ENCODE data around the gene INPP5F. TPM values are rescaled to one million over a fixed set of nuclear protein-coding genes. Genes with fewer than 3 reads are reported as not detected.

The INPP5F gene
- total and polyA plus RNA-seq, 8 donors = 10.9 to 46.5 (median 40.5) TPM

DNA sequence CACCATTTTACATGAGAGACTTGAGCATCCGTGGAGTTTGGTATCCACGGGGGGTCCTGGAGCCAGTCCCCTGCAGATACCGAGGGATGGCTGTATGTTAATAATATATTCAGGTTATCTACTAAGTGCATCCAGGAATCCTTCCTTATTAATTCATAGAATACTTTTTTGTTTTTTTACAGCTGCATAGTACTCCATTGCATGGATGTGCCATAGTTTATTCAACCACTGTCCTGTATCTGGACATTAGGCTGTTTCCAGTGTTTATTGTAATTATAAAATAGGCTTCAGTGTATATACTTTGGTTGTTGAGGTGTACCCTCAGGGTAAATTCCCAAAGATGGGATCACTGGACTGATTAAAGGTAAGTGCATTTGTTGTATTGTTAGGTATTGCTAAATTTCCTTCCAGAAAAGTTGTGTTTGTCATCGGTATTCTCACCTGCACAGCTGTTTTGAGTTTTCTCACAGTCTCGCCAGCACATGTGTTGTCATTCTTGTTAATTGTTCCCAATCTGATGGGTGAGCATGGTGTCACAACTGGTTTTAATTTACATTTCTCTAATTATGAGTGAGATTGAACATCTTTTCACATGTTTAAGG lies 55.1 kb downstream of the INPP5F start:
- TF ChIP-seq, protein P1, sequence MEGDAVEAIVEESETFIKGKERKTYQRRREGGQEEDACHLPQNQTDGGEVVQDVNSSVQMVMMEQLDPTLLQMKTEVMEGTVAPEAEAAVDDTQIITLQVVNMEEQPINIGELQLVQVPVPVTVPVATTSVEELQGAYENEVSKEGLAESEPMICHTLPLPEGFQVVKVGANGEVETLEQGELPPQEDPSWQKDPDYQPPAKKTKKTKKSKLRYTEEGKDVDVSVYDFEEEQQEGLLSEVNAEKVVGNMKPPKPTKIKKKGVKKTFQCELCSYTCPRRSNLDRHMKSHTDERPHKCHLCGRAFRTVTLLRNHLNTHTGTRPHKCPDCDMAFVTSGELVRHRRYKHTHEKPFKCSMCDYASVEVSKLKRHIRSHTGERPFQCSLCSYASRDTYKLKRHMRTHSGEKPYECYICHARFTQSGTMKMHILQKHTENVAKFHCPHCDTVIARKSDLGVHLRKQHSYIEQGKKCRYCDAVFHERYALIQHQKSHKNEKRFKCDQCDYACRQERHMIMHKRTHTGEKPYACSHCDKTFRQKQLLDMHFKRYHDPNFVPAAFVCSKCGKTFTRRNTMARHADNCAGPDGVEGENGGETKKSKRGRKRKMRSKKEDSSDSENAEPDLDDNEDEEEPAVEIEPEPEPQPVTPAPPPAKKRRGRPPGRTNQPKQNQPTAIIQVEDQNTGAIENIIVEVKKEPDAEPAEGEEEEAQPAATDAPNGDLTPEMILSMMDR (IDR thresholded peaks at IDR 0.05) = no peak
- Histone ChIP-seq H3K27ac (no peak overlapping the region), H3K4me3 (no peak overlapping the region), H3K4me1 (peaks cover 0 to 8% of the 10 kb centered on the region in 2 donors), H3K9me3 (no peaks in the 10 kb centered on the region), H3K36me3 (no peaks in the 10 kb centered on the region), H3K27me3 (no peaks in the 10 kb centered on the region)
- ATAC-seq = no peak
- DNase-seq = no peak
- intact Hi-C loops (cut with DNase I) = no loop called here

DNA sequence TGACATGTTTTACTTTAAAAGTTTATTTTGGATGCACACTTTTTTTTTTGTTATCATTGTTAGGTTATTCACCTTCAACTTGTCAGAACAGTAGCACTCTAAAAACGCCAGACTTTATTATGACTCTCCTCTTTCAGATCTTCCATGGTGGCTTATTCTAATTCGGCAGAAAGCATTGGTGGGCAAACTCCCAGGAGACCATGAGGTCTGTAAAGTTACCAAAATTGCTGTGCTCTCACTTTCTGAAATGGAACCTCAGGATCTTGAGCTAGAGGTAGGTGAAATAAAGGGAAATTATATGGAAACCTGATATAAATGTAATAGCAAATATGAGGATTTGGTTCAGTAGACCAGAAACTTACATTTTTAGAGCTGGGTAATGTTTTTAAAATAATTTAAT lies 55.6 kb downstream of the INPP5F start:
- ATAC-seq = no peak
- TF ChIP-seq, protein P1 (IDR thresholded peaks at IDR 0.05) = no peak
- H3K9me3 ChIP-seq = no peaks in the 10 kb centered on the region

DNA sequence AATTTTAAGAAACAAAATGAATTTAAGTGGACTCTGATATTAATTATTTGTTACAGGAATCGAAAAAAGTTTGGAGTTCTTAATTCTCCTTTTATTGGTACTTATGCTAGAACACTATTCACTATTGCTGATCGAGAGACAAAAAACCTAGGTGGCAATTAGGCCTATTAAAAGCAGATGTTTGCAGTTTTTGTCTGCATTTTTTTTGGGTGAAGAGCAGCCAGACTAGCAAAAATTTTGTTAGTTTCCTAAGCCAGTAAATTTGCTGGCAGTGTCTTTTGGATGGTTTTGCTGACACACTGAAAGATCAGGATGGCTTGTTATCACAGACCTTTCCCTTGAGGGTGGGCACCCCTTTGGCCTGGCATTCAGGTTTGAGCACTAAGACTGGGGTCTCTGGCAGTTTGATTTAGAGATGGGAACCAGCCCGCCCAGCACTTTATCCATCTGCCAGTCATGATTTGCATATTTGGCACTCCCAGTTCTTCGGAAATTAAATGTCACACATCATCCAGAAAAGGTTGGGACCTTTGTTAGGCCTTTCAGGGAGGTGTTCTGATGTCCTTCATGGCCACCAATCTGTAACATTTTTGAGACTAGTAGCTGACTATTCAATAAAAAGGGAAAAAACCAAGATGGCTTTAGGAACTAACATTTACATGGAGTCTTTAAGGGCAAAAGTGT lies 57.3 kb downstream of the INPP5F start:
- no peaks in the 10 kb centered on the region for H3K27me3 ChIP-seq
- H3K4me1 ChIP-seq = peaks cover 0 to 14% of the 10 kb centered on the region in 2 donors
- intact Hi-C loops (cut with DNase I) = no loop called here
- no peak overlapping the region for H3K27ac ChIP-seq
- no peaks in the 10 kb centered on the region for H3K36me3 ChIP-seq
- no peaks in the 10 kb centered on the region for H3K9me3 ChIP-seq
- H3K4me3 ChIP-seq = no peak overlapping the region
- DNase-seq = no peak
- TF ChIP-seq, protein P1 (IDR thresholded peaks at IDR 0.05) = no peak
- no peak for ATAC-seq

More for the DNA sequence above, 55.6 kb downstream of the INPP5F start:
- intact Hi-C loops (cut with DNase I) = no loop called here
- H3K4me1 ChIP-seq = peaks cover 0 to 13% of the 10 kb centered on the region in 2 donors
- no peak for DNase-seq
- H3K27me3 ChIP-seq = no peaks in the 10 kb centered on the region
- H3K27ac ChIP-seq = no peak overlapping the region
- no peaks in the 10 kb centered on the region for H3K36me3 ChIP-seq
- no peak overlapping the region for H3K4me3 ChIP-seq

DNA sequence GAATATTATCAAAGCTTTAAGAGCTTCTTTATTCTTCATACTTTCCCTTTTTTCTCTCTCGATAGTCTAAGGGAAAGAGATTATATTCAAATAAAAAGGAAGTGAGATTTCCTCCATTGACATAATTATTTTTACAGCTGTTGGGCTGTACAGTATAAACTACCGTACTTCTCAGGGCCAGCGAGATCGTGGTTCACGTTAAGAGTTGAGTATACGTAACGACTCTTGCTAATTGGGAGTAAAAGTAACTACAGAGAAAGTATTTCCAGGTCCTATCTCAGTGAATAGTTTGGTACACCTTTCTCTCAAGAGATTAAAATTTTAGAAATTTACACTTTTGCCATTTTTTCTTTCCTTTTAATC lies 57.8 kb downstream of the INPP5F start:
- intact Hi-C loops (cut with DNase I) = no loop called here

More for the DNA sequence above, 57.8 kb downstream of the INPP5F start:
- Histone ChIP-seq H3K36me3 (no peaks in the 10 kb centered on the region), H3K4me3 (no peak overlapping the region), H3K9me3 (no peaks in the 10 kb centered on the region), H3K4me1 (peaks cover 0 to 14% of the 10 kb centered on the region in 2 donors), H3K27ac (no peak overlapping the region), H3K27me3 (no peaks in the 10 kb centered on the region)
- TF ChIP-seq, protein P1 (IDR thresholded peaks at IDR 0.05) = no peak
- no peak for ATAC-seq
- no peak for DNase-seq
